ENCODE results near the gene HEPACAM2.

- TF ChIP-seq, protein P1, sequence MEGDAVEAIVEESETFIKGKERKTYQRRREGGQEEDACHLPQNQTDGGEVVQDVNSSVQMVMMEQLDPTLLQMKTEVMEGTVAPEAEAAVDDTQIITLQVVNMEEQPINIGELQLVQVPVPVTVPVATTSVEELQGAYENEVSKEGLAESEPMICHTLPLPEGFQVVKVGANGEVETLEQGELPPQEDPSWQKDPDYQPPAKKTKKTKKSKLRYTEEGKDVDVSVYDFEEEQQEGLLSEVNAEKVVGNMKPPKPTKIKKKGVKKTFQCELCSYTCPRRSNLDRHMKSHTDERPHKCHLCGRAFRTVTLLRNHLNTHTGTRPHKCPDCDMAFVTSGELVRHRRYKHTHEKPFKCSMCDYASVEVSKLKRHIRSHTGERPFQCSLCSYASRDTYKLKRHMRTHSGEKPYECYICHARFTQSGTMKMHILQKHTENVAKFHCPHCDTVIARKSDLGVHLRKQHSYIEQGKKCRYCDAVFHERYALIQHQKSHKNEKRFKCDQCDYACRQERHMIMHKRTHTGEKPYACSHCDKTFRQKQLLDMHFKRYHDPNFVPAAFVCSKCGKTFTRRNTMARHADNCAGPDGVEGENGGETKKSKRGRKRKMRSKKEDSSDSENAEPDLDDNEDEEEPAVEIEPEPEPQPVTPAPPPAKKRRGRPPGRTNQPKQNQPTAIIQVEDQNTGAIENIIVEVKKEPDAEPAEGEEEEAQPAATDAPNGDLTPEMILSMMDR (IDR thresholded peaks at IDR 0.05) = no peak
- TF ChIP-seq POLR2A (IDR thresholded peaks at IDR 0.05; ENCODE audit: low read depth) = no peak
Measured at GRCh38 chr7:93196336-93196735, 29.9 kb downstream of the HEPACAM2 start.
